Activated CD4-positive, alpha-beta T cell treated with anti-CD3 and anti-CD28 coated beads, Interleukin-2, amount 50 U/mL, for 48 hours (primary cell): Measurements from ENCODE around the gene GPR35.
"Not testable (repeated sequence)": the region's sequence is repeated elsewhere in the genome, so short reads cannot be mapped to it uniquely, and the experiment has no call there.

ENCODE experiments used
- DNase-seq, 2 experiments: peaks; one replicate each; pipeline ENCODE4 v3.0.0-alpha.2; 2020

Gene GPR35

GRCh38 chr2:240640939-240641338 lies 15.7 kb downstream of the GPR35 start:
- peak; percentile 27 to 39 for DNase-seq

- DNase-seq: peak in 1 of 2 experiments; percentile 1
Observed at GRCh38 chr2:240642061-240642805, 17.0 kb downstream of the GPR35 start.

GRCh38 chr2:240642806-240643092 lies 17.5 kb downstream of the GPR35 start:
- peak in 1 of 2 experiments; percentile 1 for DNase-seq

- peak in 1 of 2 experiments; percentile 1 for DNase-seq
Observed at GRCh38 chr2:240643093-240643810, 18.0 kb downstream of the GPR35 start.

GRCh38 chr2:240643811-240644150 lies 18.5 kb downstream of the GPR35 start:
- no peak for DNase-seq

- peak in 1 of 2 experiments; percentile 1 for DNase-seq
Observed at GRCh38 chr2:240644171-240644651, 18.9 kb downstream of the GPR35 start.

- DNase-seq: peak in 1 of 2 experiments; percentile 2
Observed at GRCh38 chr2:240644859-240645301, 19.6 kb downstream of the GPR35 start.

- no peak for DNase-seq
Observed at GRCh38 chr2:240645346-240645745, 20.1 kb downstream of the GPR35 start.

- DNase-seq: no peak
Observed at GRCh38 chr2:240645801-240646175, 20.5 kb downstream of the GPR35 start.

GRCh38 chr2:240646176-240646899 lies 21.1 kb downstream of the GPR35 start:
- DNase-seq: peak in 1 of 2 experiments; percentile 8

GRCh38 chr2:240646900-240647502 lies 21.7 kb downstream of the GPR35 start:
- peak in 1 of 2 experiments; percentile 1 for DNase-seq

- DNase-seq: peak in 1 of 2 experiments; percentile 1
Observed at GRCh38 chr2:240647503-240648154, 22.3 kb downstream of the GPR35 start.

GRCh38 chr2:240648155-240648649 lies 22.9 kb downstream of the GPR35 start:
- peak in 1 of 2 experiments; percentile 1 for DNase-seq

- peak in 1 of 2 experiments; percentile 1 for DNase-seq
Observed at GRCh38 chr2:240648650-240649275, 23.5 kb downstream of the GPR35 start.

GRCh38 chr2:240649331-240649730 lies 24.1 kb downstream of the GPR35 start:
- no peak for DNase-seq

GRCh38 chr2:240650254-240650965 lies 25.1 kb downstream of the GPR35 start:
- no peak for DNase-seq

- DNase-seq: no peak
Observed at GRCh38 chr2:240651185-240651584, 25.9 kb downstream of the GPR35 start.

GRCh38 chr2:240655931-240656886 lies 30.9 kb downstream of the GPR35 start:
- DNase-seq: peak in 1 of 2 experiments; percentile 7

- not testable (repeated sequence) for DNase-seq
Observed at GRCh38 chr2:240659883-240660282, 34.6 kb downstream of the GPR35 start.

GRCh38 chr2:240662681-240663080 lies 37.4 kb downstream of the GPR35 start:
- DNase-seq: no peak
